Upper lobe of left lung (tissue), 6 donors: ENCODE measurements around the gene ZC3H4. TPM values are rescaled to one million over a fixed set of nuclear protein-coding genes. Genes with fewer than 3 reads are reported as not detected.

ENCODE experiments used
- ATAC-seq, 2 donors: fragments of 200-7000 bp; cut with Tn5 transposase; one replicate each; pipeline ENCODE4 v1.9.1; 2022; ENCODE audit warnings: mild to moderate bottlenecking in 2 of 2, moderate library complexity in 2 of 2; ENCODE audit not compliant: low FRiP score in 2 of 2
- DNase-seq, 2 donors: peaks; one replicate each; pipeline ENCODE4 v3.0.0-alpha.2; 2019 to 2020
- H3K27ac ChIP-seq, 4 donors: fragments of 200-600 bp; sonication (generic); one replicate each; pipeline ENCODE4 v1.5.1; 2016 to 2019
- H3K27me3 ChIP-seq, 4 donors: fragments of 200-600 bp; sonication (generic); one replicate each; pipeline ENCODE4 v1.5.1; 2017 to 2019
- H3K36me3 ChIP-seq, 4 donors: fragments of 200-600 bp; sonication (generic); one replicate each; pipeline ENCODE4 v1.5.1; 2016 to 2019
- H3K4me1 ChIP-seq, 4 donors: fragments of 200-600 bp; sonication (generic); one replicate each; pipeline ENCODE4 v1.5.1; 2018 to 2019
- H3K4me3 ChIP-seq, 4 donors: fragments of 200-600 bp; sonication (generic); one replicate each; pipeline ENCODE4 v1.5.1; 2017 to 2019; ENCODE audit warnings: mild to moderate bottlenecking in 2 of 4, moderate library complexity in 1 of 4
- H3K9me3 ChIP-seq, 4 donors: fragments of 200-600 bp; sonication (generic); one replicate each; pipeline ENCODE4 v1.5.1; 2018 to 2019
- CTCF ChIP-seq, 6 experiments: fragments of 450-650 bp in 4 of 6; fragments of 200-600 bp in 2 of 6; sonication (generic) in 2 of 6; IDR thresholded peaks; one replicate each; pipeline ENCODE4 v1.5.1; 2016 to 2019; ENCODE audit warnings: antibody characterized with exemption in 6 of 6
- EP300 ChIP-seq, 4 donors: sonication (generic); formaldehyde crosslinking; IDR thresholded peaks; one replicate each; pipeline ENCODE4 v1.5.1; 2017; ENCODE audit warnings: antibody characterized with exemption in 4 of 4, control low read depth in 2 of 4
- POLR2A ChIP-seq, 4 donors: fragments of 450-650 bp; IDR thresholded peaks; one replicate each; pipeline ENCODE4 v1.5.1; 2016 to 2017; ENCODE audit warnings: antibody characterized with exemption in 4 of 4, mild to moderate bottlenecking in 2 of 4
- POLR2AphosphoS5 ChIP-seq, 2 donors: sonication (generic); formaldehyde crosslinking; IDR thresholded peaks; one replicate each; pipeline ENCODE4 v1.5.1; 2017; ENCODE audit warnings: antibody characterized with exemption in 2 of 2
- WGBS, 2 donors: methylation state at CpG; one replicate each; pipeline ENCODE4 v1.1.5; 2017 to 2018; 5-methylcytosine and 5-hydroxymethylcytosine counted together
- total RNA-seq, 6 donors: library from RNA; depleted of rRNA in 4 of 6; stranded (reverse); fragments of >200 nt in 4 of 6; gene quantifications; one replicate each; pipeline versions ENCODE4 v1.1.0 to v1.2.1, GENCODE V29; 2016 to 2021
- donor health status: DM: no; HTN: no; CAD: no; lungs with moderate emphysema.
- donor health status: DM: no; HTN: yes; CAD: no; lungs with severe emphysema.

Gene ZC3H4
- total RNA-seq, 6 donors from 2014 or later = 28.6 to 57.6 (median 44.1) TPM

DNA sequence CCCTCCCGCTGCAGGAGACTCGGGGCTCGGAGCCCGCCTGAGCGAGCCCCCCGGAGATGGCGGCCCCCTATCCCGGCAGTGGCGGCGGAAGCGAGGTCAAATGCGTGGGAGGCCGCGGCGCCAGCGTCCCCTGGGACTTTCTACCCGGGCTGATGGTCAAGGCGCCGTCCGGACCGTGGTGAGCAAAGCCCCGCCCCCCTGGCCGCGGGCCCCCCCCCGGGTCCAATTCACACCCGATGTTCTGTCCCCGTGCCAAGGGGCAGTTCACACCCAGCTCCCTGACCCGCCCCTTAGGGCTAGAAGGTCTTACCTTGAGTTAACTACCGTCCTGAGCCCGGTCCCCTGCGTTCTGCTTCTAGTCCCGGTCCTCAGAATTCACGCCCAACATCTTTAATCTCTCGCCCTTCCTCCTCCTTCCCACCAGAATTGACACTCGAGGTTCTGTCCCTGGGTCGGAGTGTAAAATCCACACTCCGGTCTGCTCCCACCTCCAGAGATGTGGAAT, 92.5 kb downstream of the ZC3H4 start:
- Histone ChIP-seq H3K9me3 (no peaks in the 10 kb centered on the region), H3K4me3 (peak overlapping the region in 3 of 4 donors; percentile 7 to 31 (median 9)), H3K36me3 (no peaks in the 10 kb centered on the region), H3K27me3 (peaks cover 3 to 49% (median 37%) of the 10 kb centered on the region in 4 donors), H3K4me1 (peaks cover 26 to 38% (median 33%) of the 10 kb centered on the region in 4 donors), H3K27ac (no peak overlapping the region)
- 1 to 3% methylated on average over 6 to 8 of the region's 37 CpGs for WGBS, 2 donors
- TF ChIP-seq CTCF (IDR thresholded peaks at IDR 0.05) = no peak
- no peak for TF ChIP-seq EP300 (IDR thresholded peaks at IDR 0.05)
- no peak for TF ChIP-seq POLR2AphosphoS5 (IDR thresholded peaks at IDR 0.05)
- TF ChIP-seq POLR2A (IDR thresholded peaks at IDR 0.05) = no peak
- ATAC-seq (no peak), DNase-seq (peak in 1 of 2 donors; percentile 85)

- peak in 1 of 2 donors; percentile 81 for DNase-seq
- Histone ChIP-seq H3K4me3 (peak overlapping the region in 3 of 4 donors; percentile 15 to 17 (median 15)), H3K4me1 (peaks cover 26 to 38% (median 33%) of the 10 kb centered on the region in 4 donors), H3K27me3 (peaks cover 3 to 49% (median 35%) of the 10 kb centered on the region in 4 donors), H3K9me3 (no peaks in the 10 kb centered on the region), H3K27ac (no peak overlapping the region), H3K36me3 (no peaks in the 10 kb centered on the region)
- 0 to 1% methylated on average over 10 to 14 of the region's 62 CpGs for WGBS, 2 donors
- no peak for TF ChIP-seq EP300 (IDR thresholded peaks at IDR 0.05)
- no peak for TF ChIP-seq CTCF (IDR thresholded peaks at IDR 0.05)
- TF ChIP-seq POLR2A (IDR thresholded peaks at IDR 0.05) = no peak
- no peak for TF ChIP-seq POLR2AphosphoS5 (IDR thresholded peaks at IDR 0.05)
- ATAC-seq = peak in 1 of 2 donors; percentile 13
Measured at GRCh38 chr19:47020132-47020805, 93.3 kb downstream of the ZC3H4 start.

DNA sequence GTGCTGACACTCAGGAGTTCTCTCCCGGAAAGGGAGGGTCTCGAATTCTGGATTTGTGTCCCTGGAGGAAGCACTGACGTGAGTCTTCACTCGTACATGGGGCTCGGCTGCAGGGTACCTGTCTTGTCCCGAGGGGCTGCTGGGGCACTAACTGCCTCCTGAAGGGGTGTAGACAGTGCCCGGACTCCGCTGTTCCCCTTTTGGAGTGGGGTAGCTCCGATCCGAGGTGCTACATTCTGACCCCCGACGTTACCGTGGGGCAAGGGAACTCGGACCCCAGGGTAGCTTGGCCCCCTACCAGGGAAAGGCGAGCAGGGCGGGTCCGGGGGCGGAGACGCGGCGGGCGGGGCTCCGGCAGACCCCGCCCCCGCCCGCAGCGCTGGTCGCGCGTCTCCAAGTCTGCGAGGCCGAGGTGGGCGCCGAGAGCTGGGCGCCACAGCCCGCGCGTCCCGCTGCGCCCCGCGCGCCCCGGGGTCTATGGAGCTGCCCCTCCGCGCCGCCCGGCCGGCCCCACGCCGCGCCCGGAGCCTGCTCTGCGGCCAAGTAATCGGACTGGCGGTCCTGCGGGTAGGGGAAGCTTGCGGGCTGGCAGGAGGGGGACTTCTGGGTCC, 94.0 kb downstream of the ZC3H4 start, which contains the start of gene NPAS1:
Gene NPAS1 (plus strand): TSS at position 407 of the 611 bp plus-strand sequence. CDS start 1,211 bp downstream, outside the sequence.
- Histone ChIP-seq H3K27ac (no peak within 1 kb of the TSS), H3K4me3 (peak within 1 kb of the TSS in 3 of 4 donors; percentile 15 to 31 (median 15)), H3K36me3 (no peaks in the 10 kb centered on the region), H3K27me3 (peaks cover 3 to 49% (median 35%) of the 10 kb centered on the region in 4 donors), H3K4me1 (peaks cover 26 to 38% (median 33%) of the 10 kb centered on the region in 4 donors), H3K9me3 (no peaks in the 10 kb centered on the region)
- WGBS, 2 donors = 5 to 13% methylated on average over 11 to 14 of the region's 58 CpGs
- DNase-seq (peak in 1 of 2 donors; percentile 83), ATAC-seq (peak in 1 of 2 donors; percentile 33)
- TF ChIP-seq CTCF (IDR thresholded peaks at IDR 0.05) = no peak
- TF ChIP-seq POLR2A (IDR thresholded peaks at IDR 0.05) = no peak
- TF ChIP-seq POLR2AphosphoS5 (IDR thresholded peaks at IDR 0.05) = no peak
- no peak for TF ChIP-seq EP300 (IDR thresholded peaks at IDR 0.05)

DNA sequence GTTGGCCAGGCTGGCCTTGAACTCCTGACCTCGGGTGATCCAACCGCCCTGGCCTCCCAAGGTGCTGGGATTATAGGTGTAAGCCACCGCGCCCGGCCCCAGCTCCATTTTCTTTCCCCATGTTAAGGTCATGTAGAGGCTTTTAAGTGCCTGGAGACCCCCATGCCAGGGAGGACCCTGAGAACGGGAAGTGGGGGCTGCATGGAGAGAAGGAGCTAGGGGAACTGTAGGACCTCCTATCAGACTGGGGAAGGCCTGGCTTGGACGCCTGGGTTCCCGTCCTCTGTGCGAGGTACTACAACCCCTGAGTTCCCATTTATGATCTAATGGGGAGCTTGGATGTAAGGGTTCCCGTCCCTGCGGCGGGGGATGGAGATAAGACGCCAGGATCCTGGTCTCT, 94.7 kb downstream of the ZC3H4 start:
- Histone ChIP-seq H3K27ac (no peak overlapping the region), H3K4me1 (peaks cover 26 to 38% (median 33%) of the 10 kb centered on the region in 4 donors), H3K27me3 (peaks cover 3 to 46% (median 34%) of the 10 kb centered on the region in 4 donors), H3K9me3 (no peaks in the 10 kb centered on the region), H3K4me3 (no peak overlapping the region), H3K36me3 (no peaks in the 10 kb centered on the region)
- no peak for DNase-seq
- 50 to 87% methylated on average over 5 to 13 of the region's 13 CpGs for WGBS, 2 donors
- no peak for ATAC-seq
- TF ChIP-seq CTCF (IDR thresholded peaks at IDR 0.05) = no peak
- no peak for TF ChIP-seq POLR2A (IDR thresholded peaks at IDR 0.05)
- no peak for TF ChIP-seq EP300 (IDR thresholded peaks at IDR 0.05)
- TF ChIP-seq POLR2AphosphoS5 (IDR thresholded peaks at IDR 0.05) = no peak

Other genes starting within 250 kb of the ZC3H4 start
- gene NPAS1, start 93.9 kb downstream of the ZC3H4 start, total RNA-seq = 10 to 100 TPM in 1 of 6 donors, 1 to 10 TPM in 3, under 1 TPM in 1, not detected in 1; 0.30 to 13.6 (median 1.1) TPM
- 10 to 100 TPM; 11.5 to 82.8 (median 49.4) TPM for gene TMEM160, start 65.2 kb downstream of the ZC3H4 start, total RNA-seq
- gene SAE1, start 17.1 kb upstream of the ZC3H4 start, total RNA-seq = 10 to 100 TPM; 31.1 to 61.2 (median 55.3) TPM
- 10 to 100 TPM in 4 of 6 donors, 1 to 10 TPM in 2; 7.4 to 29.3 (median 15.9) TPM for gene BBC3, start 117.4 kb upstream of the ZC3H4 start, total RNA-seq
- gene CCDC9, start 142.7 kb upstream of the ZC3H4 start, total RNA-seq = 10 to 100 TPM; 18.2 to 91.1 (median 35.0) TPM
- gene INAFM1, start 161.1 kb upstream of the ZC3H4 start, total RNA-seq = 10 to 100 TPM in 4 of 6 donors, 1 to 10 TPM in 1, under 1 TPM in 1; 0.59 to 28.3 (median 22.4) TPM
- gene C5AR1, start 196.1 kb upstream of the ZC3H4 start, total RNA-seq = 10 to 100 TPM; 20.3 to 87.3 (median 45.1) TPM
- 10 to 100 TPM in 3 of 6 donors, 1 to 10 TPM in 3; 3.8 to 22.9 (median 10.0) TPM for gene C5AR2, start 218.4 kb upstream of the ZC3H4 start, total RNA-seq
- 10 to 100 TPM in 5 of 6 donors, 1 to 10 TPM in 1; 8.4 to 80.7 (median 19.4) TPM for gene DHX34, start 235.5 kb upstream of the ZC3H4 start, total RNA-seq